ENCODE data around the gene STEAP1B.

DNA sequence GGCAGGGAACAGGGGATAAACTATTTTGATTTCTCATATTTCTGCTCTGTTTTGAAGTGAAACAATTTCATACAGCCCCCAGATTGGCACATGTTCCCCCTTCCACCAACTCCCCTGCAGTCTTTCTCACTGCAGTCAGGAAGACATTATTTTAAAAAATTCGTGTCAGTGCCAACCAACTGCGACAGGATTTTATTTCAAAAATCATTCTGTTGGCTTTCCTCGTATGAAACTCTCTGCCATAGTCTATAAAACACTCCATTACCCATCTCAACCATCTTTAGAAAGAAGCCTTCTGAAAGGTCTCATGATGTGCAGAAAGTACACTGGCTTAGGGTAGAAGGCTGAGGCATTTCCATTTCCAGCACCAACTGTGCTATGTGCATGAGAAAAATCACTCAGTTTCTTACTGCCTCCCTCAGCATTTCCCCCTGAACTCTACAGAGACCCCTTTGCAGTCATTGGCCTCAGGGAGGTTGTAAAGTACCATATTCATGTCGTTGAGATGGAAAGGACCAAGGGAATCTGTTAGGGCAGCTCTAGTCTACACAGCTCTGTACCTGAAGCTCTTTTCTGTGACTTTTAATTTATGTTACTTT lies 46.9 kb downstream of the STEAP1B start:
- no peak for TF ChIP-seq EZH2 (IDR thresholded peaks at IDR 0.05; ENCODE audit: insufficient read depth, poor library complexity, severe bottlenecking)
- TF ChIP-seq EZH2phosphoT487 (IDR thresholded peaks at IDR 0.05; ENCODE audit: insufficient read depth, low read depth), result no peak

All from GM23248 (cell line).